ENCODE data around the gene ZNF445.
"Not testable (repeated sequence)": the region's sequence is repeated elsewhere in the genome, so short reads cannot be mapped to it uniquely, and the experiment has no call there.

Gene ZNF445

GRCh38 chr3:44477312-44478030, at the start of gene ZNF445:
ZNF445 (minus strand) TSS chr3:44477670; CDS start chr3:44455549, 22,121 bp downstream.
- no peak for FAIRE-seq

DNA sequence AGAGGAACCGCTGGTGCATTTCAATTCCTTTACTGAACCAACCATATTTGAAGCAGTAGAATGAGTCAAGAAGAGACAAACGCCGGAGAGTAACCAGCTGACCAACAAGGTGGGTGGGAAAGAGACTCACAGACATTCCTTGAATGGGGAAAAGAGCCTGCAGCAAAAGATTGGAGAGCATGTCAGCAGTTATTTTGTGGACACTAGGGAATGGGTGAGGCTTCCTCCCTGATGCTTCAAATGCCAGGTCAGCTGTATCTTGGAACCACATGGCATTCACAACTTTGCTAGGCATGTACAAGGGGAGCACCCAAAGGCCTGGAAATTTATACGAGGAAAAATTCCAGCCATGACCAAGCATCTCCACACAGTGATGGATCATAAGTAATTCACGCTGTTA, 47.6 kb upstream of the ZNF445 start:
- FAIRE-seq, result no peak

- no peak for FAIRE-seq
Observed at GRCh38 chr3:44522494-44522933, 45.0 kb upstream of the ZNF445 start.

GRCh38 chr3:44521721-44522120, 44.3 kb upstream of the ZNF445 start:
- FAIRE-seq, result no peak

DNA sequence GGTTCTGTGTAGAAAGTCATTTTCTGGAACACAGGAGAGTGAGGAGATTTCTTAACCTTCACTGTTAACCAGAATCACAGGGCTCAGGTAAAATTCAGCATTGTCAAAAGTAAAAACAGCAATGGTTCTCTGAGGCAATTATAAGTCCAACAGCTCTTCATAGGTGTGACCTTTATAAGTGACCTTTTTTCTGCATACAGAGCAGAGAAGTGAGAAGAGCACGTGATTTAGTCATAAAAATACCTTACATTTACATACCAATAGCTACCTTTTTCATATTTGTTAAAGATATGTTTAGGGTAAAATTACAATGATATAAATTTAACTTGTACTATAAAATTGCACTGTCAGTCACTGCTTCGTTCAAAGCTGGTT, 41.3 kb upstream of the ZNF445 start:
- no peak for FAIRE-seq

DNA sequence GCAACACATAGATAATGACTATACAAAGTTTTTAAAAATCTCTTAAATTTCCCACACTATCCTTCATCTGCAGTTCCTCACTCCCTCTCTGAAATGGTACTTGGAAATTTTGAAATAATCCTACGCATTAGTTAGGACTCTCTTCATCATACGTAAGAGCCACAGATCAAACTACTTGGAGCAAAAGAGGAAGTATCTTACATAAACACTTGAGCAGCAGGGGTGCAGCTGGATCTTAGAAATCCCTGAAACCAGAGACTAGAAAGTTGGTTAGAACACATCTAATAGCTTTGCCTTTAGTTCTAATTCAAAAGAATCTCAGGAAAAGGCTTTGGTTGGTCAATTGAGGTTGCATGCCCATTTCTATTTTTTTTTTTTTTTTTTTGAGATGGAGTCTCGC, 38.8 kb upstream of the ZNF445 start:
- FAIRE-seq, result no peak

- no peak for FAIRE-seq
Observed at GRCh38 chr3:44513513-44513912, 36.0 kb upstream of the ZNF445 start.

DNA sequence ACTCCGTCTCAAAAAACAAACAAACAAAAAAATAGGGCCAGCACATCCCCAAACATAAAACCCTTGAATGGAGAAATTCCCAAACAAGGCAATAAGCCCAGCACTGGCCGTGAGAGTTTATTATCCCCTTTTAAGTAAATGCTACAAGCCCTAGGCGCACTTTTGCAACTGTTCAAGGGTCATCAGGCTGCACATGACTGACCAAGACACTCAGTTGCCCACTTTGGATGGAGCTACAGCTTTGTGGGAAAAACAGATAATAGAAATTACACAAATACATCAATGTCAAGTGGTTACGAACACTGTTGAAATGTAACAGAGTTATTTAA, 33.7 kb upstream of the ZNF445 start:
- FAIRE-seq, result no peak

- FAIRE-seq, result no peak
Observed at GRCh38 chr3:44510000-44510368, 32.5 kb upstream of the ZNF445 start.

GRCh38 chr3:44509393-44509921, 32.0 kb upstream of the ZNF445 start:
- no peak for FAIRE-seq

- FAIRE-seq, result no peak
Observed at GRCh38 chr3:44506961-44507360, 29.5 kb upstream of the ZNF445 start.

DNA sequence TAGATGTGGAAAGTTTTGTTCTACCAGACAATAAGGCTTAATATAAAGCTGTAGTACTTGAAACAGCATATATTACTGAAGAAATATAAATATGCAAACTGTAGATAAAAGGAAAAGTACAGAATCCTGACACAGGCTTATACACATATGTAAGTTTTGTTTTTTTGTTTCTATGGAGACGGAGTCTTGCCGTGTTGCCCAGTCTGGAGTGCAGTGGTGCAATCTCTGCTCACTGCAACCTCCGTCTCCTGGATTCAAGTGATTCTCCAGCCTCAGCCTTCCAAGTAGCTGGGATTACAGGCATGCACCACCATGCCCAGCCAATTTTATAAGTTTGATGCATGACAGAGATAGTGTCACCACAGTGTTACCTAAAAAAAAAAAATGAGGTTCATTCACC, 29.1 kb upstream of the ZNF445 start:
- no peak for FAIRE-seq

DNA sequence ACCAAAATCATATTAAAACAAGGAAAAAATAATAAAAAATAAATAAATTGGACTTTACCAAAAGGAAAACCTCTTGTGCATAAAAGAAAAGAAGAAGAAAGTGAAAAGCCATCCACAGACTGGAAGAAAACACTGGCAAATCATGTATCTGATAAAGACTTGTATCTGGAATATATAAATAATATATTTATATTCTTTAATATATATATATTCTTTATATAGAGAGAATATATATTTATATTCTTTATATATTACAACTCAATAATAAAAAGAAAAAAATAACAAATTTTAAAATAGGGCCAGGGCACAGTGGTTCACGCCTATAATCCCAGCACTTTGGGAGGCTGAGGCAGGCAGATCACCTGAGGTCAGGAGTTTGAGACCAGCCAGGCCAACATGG, 27.1 kb upstream of the ZNF445 start:
- FAIRE-seq, result no peak

GRCh38 chr3:44503178-44503577, 25.7 kb upstream of the ZNF445 start:
- not testable (repeated sequence) for FAIRE-seq

DNA sequence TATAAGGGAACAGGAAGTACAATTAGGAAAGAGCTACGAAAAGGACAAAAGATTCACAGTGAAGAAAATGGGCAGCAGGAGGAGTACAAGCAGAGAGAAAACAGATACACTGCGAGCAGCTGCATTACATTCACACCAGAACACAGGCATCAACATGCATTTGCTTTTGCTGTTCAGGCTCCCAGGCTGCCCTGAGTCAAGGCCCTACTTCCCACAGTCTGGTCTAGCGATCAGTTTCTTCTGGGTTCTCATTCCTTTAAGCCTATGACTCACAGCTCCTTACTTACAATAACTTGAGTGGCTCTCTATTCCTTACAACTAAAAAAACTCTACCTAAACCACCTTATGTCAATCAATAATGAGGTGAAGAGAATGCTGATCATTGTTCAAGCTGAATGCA, 24.5 kb upstream of the ZNF445 start:
- no peak for FAIRE-seq

DNA sequence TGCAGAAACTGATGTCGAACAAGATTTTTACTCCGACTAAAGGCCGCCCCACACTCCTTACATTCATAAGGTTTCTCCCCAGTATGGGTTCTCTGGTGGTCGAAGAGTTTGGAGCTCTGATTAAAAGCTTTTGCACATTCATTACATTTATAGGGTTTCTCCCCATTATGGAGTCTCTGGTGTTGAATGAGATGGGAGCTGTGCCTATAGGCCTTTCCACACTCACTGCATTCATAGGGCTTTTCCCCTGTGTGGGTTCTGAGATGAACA, 22.4 kb upstream of the ZNF445 start:
- FAIRE-seq, result not testable (repeated sequence)

DNA sequence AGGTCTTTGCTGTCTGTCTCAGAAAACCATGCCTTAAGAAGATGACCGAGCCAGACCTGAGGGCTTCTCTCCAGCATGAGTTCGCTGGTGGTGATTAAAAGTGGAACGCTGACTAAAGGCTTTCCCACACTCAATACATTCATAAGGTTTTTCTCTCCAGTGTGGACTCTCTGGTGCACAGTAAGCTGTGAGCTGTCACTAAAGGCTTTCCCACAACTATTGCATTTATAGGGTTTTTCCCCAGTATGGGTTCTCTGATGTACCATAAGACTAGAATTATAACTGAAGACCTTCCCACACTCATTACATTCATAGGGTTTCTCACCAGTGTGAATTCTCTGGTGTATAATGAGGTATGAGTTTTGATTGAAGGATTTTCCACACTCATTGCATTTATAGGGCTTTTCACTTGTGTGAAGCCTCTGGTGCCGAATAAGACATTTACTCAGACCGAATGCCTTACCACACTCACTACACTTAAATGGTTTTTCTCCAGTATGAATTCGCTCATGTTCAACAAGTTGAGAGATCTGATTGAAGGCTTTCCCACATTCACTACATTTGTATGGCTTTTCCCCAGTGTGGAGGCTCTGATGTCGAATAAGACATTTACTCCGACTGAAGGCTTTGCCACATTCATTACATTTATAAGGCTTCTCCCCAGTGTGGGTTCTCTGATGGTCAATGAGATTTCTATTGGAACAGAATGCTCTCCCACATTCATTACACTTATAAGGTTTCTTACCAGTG, 21.9 kb upstream of the ZNF445 start:
- no peak for FAIRE-seq

DNA sequence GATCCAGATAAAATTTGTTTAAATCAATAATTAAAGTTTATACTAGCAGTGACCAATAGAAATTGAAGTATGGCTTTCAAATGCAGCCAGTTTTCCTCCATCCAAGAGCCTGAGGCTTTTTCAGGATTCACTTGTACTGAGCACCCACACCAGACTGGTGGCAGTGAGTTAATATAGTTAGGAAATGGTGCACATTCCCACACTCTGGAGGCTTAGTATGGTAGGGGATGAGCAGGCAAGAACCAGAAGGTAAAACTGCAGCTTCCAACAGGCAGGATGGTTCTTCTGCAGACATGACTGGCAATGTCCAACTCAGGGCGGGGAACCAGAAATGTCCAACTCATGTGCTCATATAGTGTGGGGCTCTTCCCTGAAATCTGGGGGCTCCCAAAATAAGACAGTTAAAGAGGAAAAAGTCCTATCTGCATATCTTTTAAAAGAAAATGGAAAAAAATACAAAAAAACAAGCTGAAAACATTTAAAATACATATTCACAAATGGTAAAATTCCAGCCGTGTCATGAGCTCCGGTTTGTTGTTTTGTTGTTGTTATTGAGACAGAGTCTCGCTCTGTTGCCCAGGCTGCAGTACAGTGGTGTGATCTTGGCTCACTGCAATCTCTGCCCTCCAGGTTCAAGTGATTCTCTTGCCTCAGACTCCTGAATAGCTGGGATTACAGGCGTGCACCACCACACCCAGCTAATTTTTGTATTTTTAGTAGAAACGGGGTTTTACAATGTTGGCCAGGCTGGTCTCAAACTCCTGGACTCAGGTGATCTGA, 18.4 kb upstream of the ZNF445 start:
- no peak for FAIRE-seq

DNA sequence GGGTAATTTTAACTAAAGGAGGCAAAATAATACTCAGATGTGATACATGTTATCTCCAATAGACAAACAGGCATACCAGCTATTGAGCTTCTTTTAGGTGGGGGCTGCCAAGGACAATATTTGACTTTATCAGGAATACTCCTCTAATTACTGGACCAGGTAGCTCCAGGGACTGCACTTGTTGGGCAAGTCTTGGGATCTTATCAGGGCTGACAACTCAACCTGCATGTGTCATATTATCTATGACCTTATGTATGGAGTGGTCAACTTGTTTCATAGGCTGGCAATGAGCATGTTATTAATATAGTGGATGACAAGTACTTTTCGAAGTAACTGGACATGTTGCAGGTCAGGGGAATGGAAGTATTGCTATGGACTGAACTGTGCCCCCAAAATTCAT, 15.0 kb upstream of the ZNF445 start:
- no peak for FAIRE-seq

DNA sequence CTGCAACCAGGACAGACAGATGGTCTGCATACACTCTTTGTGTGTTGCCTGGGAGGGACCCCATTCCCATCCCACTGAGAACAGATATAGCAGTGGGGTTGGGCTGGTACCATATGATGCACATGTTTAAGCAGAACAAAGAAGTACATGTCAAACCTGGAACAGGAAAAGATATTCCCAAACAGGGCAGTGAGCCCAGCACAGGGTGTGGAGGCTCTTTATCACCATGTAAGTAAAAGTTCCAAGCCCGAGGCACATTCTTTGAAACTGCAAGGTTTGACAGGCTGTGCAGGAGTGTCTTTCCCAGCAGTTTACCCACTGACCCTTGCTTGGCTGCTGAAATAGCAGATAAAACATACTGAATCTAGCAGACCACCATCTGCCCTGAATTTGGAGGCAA, 5.3 kb upstream of the ZNF445 start:
- FAIRE-seq, result no peak

GRCh38 chr3:44478606-44479094, 1.2 kb upstream of the ZNF445 start:
- no peak for FAIRE-seq

DNA sequence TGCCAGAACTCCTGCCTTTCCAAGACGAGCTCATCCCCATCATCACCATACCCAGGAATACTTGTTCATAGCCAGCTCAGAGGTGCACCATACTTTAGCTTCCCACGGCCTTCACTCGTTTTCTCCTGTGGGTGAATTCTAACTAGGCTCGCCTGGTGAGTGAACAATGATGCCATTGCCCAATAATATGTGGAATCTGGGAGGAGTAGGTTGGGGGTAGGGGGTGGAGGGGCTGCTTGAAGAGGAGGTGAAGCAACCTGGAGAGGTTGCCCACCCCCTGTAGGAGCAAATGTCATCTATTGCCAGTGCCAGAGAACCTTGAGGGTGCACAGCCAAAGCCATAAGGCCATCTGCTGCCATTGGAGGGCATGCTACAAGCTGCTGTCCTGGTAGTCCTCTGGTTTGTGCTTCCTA, 592 bp upstream of the ZNF445 start:
- no peak for FAIRE-seq

DNA sequence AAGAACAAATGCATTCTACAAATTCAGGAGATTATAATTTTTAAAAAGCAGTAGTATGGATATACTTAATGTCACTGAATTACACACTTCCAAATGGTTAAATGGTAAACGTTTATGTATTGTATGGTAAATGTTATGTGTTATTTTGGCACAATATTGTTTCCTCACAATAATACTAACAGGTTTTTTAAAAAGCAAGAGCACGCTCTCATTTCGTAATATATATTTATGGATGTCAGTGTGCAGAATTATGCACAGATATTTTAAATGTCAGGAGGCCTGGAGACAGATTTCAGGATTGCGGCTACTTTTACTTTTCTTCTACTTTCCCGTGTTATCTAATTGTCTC, 533 bp downstream of the ZNF445 start:
- no peak for FAIRE-seq

- FAIRE-seq, result no peak
Observed at GRCh38 chr3:44476181-44476611, 1.3 kb downstream of the ZNF445 start.
